Breast epithelium (tissue), 4 donors: ENCODE results near the gene WIPF2. TPM values are rescaled to one million over a fixed set of nuclear protein-coding genes. Genes with fewer than 3 reads are reported as not detected.
"Not testable (repeated sequence)": the region's sequence is repeated elsewhere in the genome, so short reads cannot be mapped to it uniquely, and the experiment has no call there.

Experiments
- DNase-seq, 2 donors: peaks; one replicate each; pipeline ENCODE4 v3.0.0-alpha.2; 2019; ENCODE audit warnings: low spot score in 2 of 2
- H3K27ac ChIP-seq, 2 donors: fragments of 200-600 bp; sonication (generic) in 1 of 2; one replicate each; pipeline ENCODE4 v1.5.1; 2016 to 2019; ENCODE audit warnings: mild to moderate bottlenecking in 1 of 2
- H3K27me3 ChIP-seq, 2 donors: fragments of 200-600 bp; sonication (generic) in 1 of 2; one replicate each; pipeline versions ENCODE4 v1.5.1 to v1.6.0; 2017 to 2019; ENCODE audit warnings: control low read depth in 1 of 2, mild to moderate bottlenecking in 1 of 2
- H3K36me3 ChIP-seq: fragments of 200-600 bp; one replicate; pipeline ENCODE4 v1.5.1; 2019
- H3K4me1 ChIP-seq, 2 donors: fragments of 200-600 bp; sonication (generic); one replicate each; pipeline ENCODE4 v1.5.1; 2016 to 2019; ENCODE audit warnings: control low read depth in 1 of 2
- H3K4me3 ChIP-seq, 3 donors: fragments of 200-600 bp; sonication (generic); 1 replicate in 2 of 3; 2 replicates in 1 of 3; pipeline ENCODE4 v1.5.1; 2016 to 2019; ENCODE audit warnings: mild to moderate bottlenecking in 3 of 3, moderate library complexity in 2 of 3
- H3K9me3 ChIP-seq, 2 donors: fragments of 200-600 bp; sonication (generic) in 1 of 2; one replicate each; pipeline ENCODE4 v1.5.1; 2016 to 2019; ENCODE audit warnings: control low read depth in 1 of 2
- POLR2A ChIP-seq: fragments of 450-650 bp; IDR thresholded peaks from one replicate; pipeline ENCODE4 v1.6.1; 2016; ENCODE audit warnings: antibody characterized with exemption, mild to moderate bottlenecking, moderate library complexity
- POLR2AphosphoS5 ChIP-seq, 3 donors: sonication (generic); formaldehyde crosslinking; IDR thresholded peaks; one replicate each; pipeline ENCODE4 v1.6.1; 2017; ENCODE audit warnings: antibody characterized with exemption in 3 of 3
- intact Hi-C: fragments of 100-400 bp; cut with DNase I; formaldehyde crosslinking; loops from one replicate; pipeline ENCODE4 v1.15.1; 2023; ENCODE audit warnings: low total_unique reads
- total RNA-seq, 3 donors: library from RNA; depleted of rRNA; stranded (reverse); fragments of >200 nt; gene quantifications; one replicate each; pipeline ENCODE4 v1.1.0, GENCODE V29; 2016
- TF ChIP-seq, protein P1 (sequence below), 3 donors: fragments of 450-650 bp; IDR thresholded peaks; one replicate each; pipeline ENCODE4 v1.5.1; 2016 to 2017; ENCODE audit warnings: antibody characterized with exemption in 3 of 3, mild to moderate bottlenecking in 3 of 3, moderate library complexity in 3 of 3

The WIPF2 gene
- total RNA-seq, 3 donors from 2014 or later: 8.2 to 12.9 (median 10.8) TPM

DNA sequence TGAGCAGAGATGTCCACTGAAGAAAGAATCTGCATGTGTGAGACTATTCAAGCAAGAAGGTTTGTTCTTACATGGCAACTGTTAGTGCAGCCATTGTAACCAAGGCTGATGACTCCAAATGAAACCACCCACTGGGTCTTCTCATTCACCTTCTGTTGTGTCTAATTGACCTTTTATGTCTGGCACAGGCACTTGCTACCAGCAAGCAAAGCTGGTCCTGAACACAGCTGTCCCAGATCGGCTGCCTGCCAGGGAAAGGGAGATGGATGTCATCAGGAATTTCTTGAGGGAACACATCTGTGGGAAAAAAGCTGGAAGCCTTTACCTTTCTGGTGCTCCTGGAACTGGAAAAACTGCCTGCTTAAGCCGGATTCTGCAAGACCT is 72.2 kb downstream of the WIPF2 start:
- Histone ChIP-seq H3K27me3 (no peaks in the 10 kb centered on the region), H3K4me3 (no peak overlapping the region), H3K27ac (no peak overlapping the region), H3K9me3 (no peaks in the 10 kb centered on the region), H3K4me1 (peaks cover 0 to 4% of the 10 kb centered on the region in 2 donors), H3K36me3 (no peaks in the 10 kb centered on the region)
- no peak for DNase-seq
- TF ChIP-seq POLR2A: no peak
- no peak for TF ChIP-seq POLR2AphosphoS5 (IDR thresholded peaks at IDR 0.05)
- TF ChIP-seq, protein P1, sequence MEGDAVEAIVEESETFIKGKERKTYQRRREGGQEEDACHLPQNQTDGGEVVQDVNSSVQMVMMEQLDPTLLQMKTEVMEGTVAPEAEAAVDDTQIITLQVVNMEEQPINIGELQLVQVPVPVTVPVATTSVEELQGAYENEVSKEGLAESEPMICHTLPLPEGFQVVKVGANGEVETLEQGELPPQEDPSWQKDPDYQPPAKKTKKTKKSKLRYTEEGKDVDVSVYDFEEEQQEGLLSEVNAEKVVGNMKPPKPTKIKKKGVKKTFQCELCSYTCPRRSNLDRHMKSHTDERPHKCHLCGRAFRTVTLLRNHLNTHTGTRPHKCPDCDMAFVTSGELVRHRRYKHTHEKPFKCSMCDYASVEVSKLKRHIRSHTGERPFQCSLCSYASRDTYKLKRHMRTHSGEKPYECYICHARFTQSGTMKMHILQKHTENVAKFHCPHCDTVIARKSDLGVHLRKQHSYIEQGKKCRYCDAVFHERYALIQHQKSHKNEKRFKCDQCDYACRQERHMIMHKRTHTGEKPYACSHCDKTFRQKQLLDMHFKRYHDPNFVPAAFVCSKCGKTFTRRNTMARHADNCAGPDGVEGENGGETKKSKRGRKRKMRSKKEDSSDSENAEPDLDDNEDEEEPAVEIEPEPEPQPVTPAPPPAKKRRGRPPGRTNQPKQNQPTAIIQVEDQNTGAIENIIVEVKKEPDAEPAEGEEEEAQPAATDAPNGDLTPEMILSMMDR (IDR thresholded peaks at IDR 0.05): no peak
- intact Hi-C loops: no loop called here

DNA sequence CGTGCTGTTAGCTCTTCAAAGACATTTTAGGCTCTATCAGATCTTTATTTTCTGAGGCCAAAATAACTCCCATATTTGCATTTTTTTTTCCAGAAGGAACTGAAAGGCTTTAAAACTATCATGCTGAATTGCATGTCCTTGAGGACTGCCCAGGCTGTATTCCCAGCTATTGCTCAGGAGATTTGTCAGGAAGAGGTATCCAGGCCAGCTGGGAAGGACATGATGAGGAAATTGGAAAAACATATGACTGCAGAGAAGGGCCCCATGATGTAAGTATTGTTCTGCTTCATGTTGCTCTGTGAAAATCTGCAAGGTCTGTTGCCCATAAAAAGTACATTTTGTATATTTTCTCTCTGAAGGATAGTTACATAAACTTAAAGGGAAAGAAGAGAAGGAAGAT is 74.3 kb downstream of the WIPF2 start:
- DNase-seq: no peak
- H3K4me1 ChIP-seq: peaks cover 0 to under 1% of the 10 kb centered on the region in 2 donors
- TF ChIP-seq, protein P1 (IDR thresholded peaks at IDR 0.05): no peak
- no peak for TF ChIP-seq POLR2A
- TF ChIP-seq POLR2AphosphoS5 (IDR thresholded peaks at IDR 0.05): no peak
- no peak overlapping the region for H3K4me3 ChIP-seq
- H3K36me3 ChIP-seq: no peaks in the 10 kb centered on the region
- H3K27ac ChIP-seq: peak overlapping the region; percentile 67 to 88
- intact Hi-C loops: no loop called here
- H3K9me3 ChIP-seq: no peaks in the 10 kb centered on the region
- H3K27me3 ChIP-seq: no peaks in the 10 kb centered on the region

DNA sequence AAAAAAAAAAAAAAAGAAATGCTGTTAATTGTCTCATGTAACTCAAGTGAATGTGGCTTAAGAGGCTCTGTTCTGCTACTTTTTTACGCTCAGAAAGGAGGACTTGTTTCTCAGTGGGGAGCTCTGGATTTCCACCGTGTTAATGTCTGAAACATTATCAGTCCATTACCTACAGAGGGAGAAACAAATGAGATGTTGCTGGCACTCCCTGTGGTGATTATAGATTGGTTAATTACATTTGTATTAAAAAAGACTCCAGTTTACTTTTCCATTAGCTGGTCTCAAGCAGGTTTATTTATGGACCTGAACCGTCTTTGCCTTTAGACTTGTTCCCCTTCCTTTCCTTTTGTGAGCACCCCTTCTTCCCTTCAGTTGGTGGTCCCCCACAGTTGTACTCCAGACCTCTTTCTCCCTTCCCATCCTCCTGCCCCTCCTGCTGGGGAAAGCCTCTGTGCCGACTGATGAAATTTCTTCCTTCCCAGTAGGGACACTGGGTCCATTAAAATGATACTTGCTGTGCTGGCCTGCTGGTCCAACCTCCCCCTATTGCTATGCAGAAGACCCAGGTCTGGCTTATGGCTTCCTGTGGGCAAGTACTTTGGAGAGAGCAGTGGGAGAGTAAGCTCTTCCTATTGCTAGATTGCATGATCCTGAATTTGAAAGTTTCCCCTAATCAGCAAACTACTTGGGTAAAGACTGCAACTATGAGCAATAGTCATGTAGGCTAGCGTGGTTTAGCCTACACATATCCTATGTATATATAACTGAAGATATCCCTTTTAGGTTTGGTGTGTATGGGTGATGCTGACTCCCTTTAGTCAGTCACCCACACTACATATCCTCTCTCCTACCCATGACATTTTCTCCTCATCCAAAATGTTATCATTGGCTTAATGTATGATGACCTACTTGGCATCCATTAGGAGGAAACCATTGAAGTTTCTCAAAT is 76.7 kb downstream of the WIPF2 start:
- DNase-seq: no peak
- intact Hi-C loops: no loop called here
- H3K27ac ChIP-seq: no peak overlapping the region

DNA sequence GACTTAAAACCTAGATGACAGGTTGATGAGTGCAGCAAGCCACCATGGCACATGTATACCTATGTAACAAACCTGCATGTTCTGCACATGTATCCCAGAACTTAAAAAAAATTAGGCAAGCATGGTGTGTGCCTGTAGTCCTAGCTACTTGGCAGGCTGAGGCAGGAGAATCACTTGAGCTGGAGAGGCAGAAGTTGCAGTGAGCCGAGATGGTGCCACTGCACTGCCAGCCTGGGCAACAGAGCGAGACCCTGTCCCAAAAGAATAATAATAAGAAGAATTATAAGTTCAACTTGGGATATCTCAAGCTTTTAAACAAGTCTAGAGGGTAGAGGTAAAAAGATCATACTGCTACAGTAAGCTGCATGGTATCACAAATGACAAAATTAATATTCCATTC is 78.4 kb downstream of the WIPF2 start:
- H3K27ac ChIP-seq: no peak overlapping the region
- H3K27me3 ChIP-seq: no peaks in the 10 kb centered on the region
- no peaks in the 10 kb centered on the region for H3K9me3 ChIP-seq
- no peaks in the 10 kb centered on the region for H3K4me1 ChIP-seq
- TF ChIP-seq POLR2AphosphoS5 (IDR thresholded peaks at IDR 0.05) (no peak), POLR2A (no peak)
- TF ChIP-seq, protein P1 (IDR thresholded peaks at IDR 0.05): no peak
- no peaks in the 10 kb centered on the region for H3K36me3 ChIP-seq
- no peak overlapping the region for H3K4me3 ChIP-seq
- no peak for DNase-seq
- intact Hi-C loops: no loop called here

More for the DNA sequence above, 76.7 kb downstream of the WIPF2 start:
- TF ChIP-seq POLR2A (no peak), POLR2AphosphoS5 (IDR thresholded peaks at IDR 0.05) (no peak)
- TF ChIP-seq, protein P1 (IDR thresholded peaks at IDR 0.05): no peak
- H3K9me3 ChIP-seq: no peaks in the 10 kb centered on the region
- no peaks in the 10 kb centered on the region for H3K4me1 ChIP-seq
- H3K4me3 ChIP-seq: no peak overlapping the region
- no peaks in the 10 kb centered on the region for H3K36me3 ChIP-seq
- no peaks in the 10 kb centered on the region for H3K27me3 ChIP-seq

DNA sequence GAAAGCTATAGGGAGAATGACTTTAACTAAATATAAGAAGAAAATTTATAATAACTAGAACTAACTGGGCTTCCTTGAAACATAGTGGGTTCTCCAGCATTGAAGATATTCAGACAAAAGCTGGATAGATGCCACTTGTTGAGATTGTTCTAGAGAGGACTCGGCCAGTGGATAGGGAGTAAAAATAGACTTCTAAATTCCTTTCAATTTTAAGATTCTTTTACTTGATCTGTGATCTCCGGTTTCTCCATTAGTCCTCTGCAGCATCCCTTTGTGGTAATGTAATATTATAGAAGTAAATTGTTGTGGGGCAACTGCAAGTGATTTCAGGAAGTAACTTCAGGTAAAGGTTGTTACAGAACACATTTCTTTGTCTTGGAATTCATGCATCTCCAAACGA is 79.6 kb downstream of the WIPF2 start:
- H3K36me3 ChIP-seq: no peaks in the 10 kb centered on the region
- intact Hi-C loops: no loop called here
- TF ChIP-seq POLR2AphosphoS5 (IDR thresholded peaks at IDR 0.05): no peak
- TF ChIP-seq, protein P1 (IDR thresholded peaks at IDR 0.05): no peak
- TF ChIP-seq POLR2A: no peak

DNA sequence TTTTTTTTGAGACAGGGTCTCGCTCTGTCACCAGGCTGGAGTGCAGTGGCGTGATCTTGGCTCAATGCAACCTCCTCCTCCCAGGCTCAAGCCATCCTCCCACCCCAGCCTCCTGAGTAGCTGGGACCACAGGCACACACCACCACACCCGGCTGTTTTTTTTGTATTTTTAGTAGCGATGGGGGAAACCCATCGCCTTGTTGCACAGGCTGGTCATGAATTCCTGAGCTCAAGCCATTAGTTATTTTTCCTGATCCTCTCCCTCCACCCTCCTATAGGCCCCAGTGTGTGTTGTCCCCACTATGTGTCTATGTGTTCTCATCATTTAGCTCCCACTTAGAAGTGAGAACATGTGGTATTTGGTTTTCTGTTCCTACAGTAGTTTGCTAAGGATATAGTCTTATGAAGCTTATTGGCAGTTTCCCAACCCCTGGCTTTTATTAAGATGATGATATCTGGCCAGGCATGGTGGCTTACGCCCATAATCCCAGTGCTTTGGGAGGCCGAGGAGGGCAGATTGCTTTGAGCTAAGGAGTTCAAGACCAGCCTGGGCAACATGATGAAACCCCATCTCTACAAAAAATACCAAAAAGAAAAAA is 80.2 kb downstream of the WIPF2 start:
- H3K4me3 ChIP-seq, H3K36me3 ChIP-seq, DNase-seq, H3K4me1 ChIP-seq, intact Hi-C loops, H3K9me3 ChIP-seq, H3K27ac ChIP-seq, H3K27me3 ChIP-seq: not testable (repeated sequence)

More for the DNA sequence above, 79.6 kb downstream of the WIPF2 start:
- DNase-seq: no peak
- no peaks in the 10 kb centered on the region for H3K27me3 ChIP-seq
- H3K9me3 ChIP-seq: no peaks in the 10 kb centered on the region
- H3K4me1 ChIP-seq: peaks cover 0 to 3% of the 10 kb centered on the region in 2 donors
- no peak overlapping the region for H3K4me3 ChIP-seq
- H3K27ac ChIP-seq: no peak overlapping the region
